HepG2 (cell line): ENCODE results near the gene ADAM15.

Source experiments
- BCLAF1 ChIP-seq: fragments of 450-650 bp; IDR thresholded peaks from 2 replicates; pipeline ENCODE4 v1.6.1; 2017; ENCODE audit warnings: mild to moderate bottlenecking
- CEBPB ChIP-seq: IDR thresholded peaks from 2 replicates; pipeline ENCODE4 v1.6.1; 2011; ENCODE audit warnings: low read depth, low read length, improper control_type of control experiment, borderline replicate concordance
- CTCF ChIP-seq: sonication (generic); formaldehyde crosslinking; IDR thresholded peaks from 2 replicates; pipeline ENCODE4 v1.5.0; 2020; ENCODE audit warnings: mild to moderate bottlenecking, missing genetic modification reagents, moderate library complexity
- HNRNPL ChIP-seq: fragments of 200-400 bp; formaldehyde crosslinking; IDR thresholded peaks from 2 replicates; pipeline ENCODE4 v1.6.1; 2017; ENCODE audit warnings: mild to moderate bottlenecking, low read depth, low read length
- KAT7 ChIP-seq: IDR thresholded peaks from 2 replicates; pipeline ENCODE4 v1.6.1; 2018; ENCODE audit warnings: borderline replicate concordance, missing compliant biosample characterization
- MED1 ChIP-seq: sonication (generic); formaldehyde crosslinking; IDR thresholded peaks from 2 replicates; pipeline ENCODE4 v1.4.0; 2020; ENCODE audit warnings: missing genetic modification reagents
- MTF2 ChIP-seq: sonication (generic); formaldehyde crosslinking; IDR thresholded peaks from 2 replicates; pipeline ENCODE4 v1.5.0; 2020; ENCODE audit warnings: missing genetic modification reagents, borderline replicate concordance
- NONO ChIP-seq, 2 experiments: fragments of 450-650 bp in 1 of 2; sonication (generic) in 1 of 2; formaldehyde crosslinking in 1 of 2; IDR thresholded peaks in 1 of 2; conservative IDR thresholded peaks in 1 of 2; 2 replicates each; pipeline versions ENCODE4 v1.6.1 to v1.8.0; 2017 to 2022; ENCODE audit warnings: mild to moderate bottlenecking in 1 of 2, missing genetic modification reagents in 1 of 2, moderate library complexity in 1 of 2
- POLR2A ChIP-seq, 2 experiments: IDR thresholded peaks; 2 replicates each; pipeline ENCODE4 v1.6.1; 2011; ENCODE audit warnings: low read depth in 2 of 2, low read length in 2 of 2, mild to moderate bottlenecking in 1 of 2, moderate library complexity in 1 of 2; ENCODE audit not compliant: insufficient read depth in 1 of 2
- ZNF580 ChIP-seq: IDR thresholded peaks from 2 replicates; pipeline ENCODE4 v1.6.1; 2016; ENCODE audit warnings: low read depth, borderline replicate concordance
- ZNF589 ChIP-seq: sonication (generic); formaldehyde crosslinking; conservative IDR thresholded peaks from 2 replicates; pipeline ENCODE4 v1.8.0; 2022; ENCODE audit warnings: mild to moderate bottlenecking, moderate library complexity, missing genetic modification reagents
- ZNF616 ChIP-seq: sonication (generic); formaldehyde crosslinking; IDR thresholded peaks from 2 replicates; pipeline ENCODE4 v1.5.0; 2020; ENCODE audit warnings: low read depth, mild to moderate bottlenecking, missing genetic modification reagents

- TF ChIP-seq BCLAF1 (no peak), HNRNPL (no peak), ZNF580 (CRISPR knock-in tag) (no peak), MED1 (no peak), MTF2 (CRISPR knock-in tag) (no peak), ZNF589 (CRISPR knock-in tag) (no peak), ZNF616 (CRISPR knock-in tag) (no peak), KAT7 (no peak), NONO (IDR thresholded peaks at IDR 0.05) (no peak), NONO (CRISPR knock-in tag; conservative IDR thresholded peaks at IDR 0.05) (no peak), CEBPB (no peak), CTCF (CRISPR knock-in tag) (no peak), POLR2A (IDR thresholded peaks at IDR 0.05; ENCODE audit: insufficient read depth in 1 of 2, low read depth in 2 of 2, low read length in 2 of 2) (no peak)
Observed at GRCh38 chr1:155053531-155054105, 2.5 kb downstream of the ADAM15 start.
